ENCODE measurements around the gene SNRPA1. TPM values are rescaled to one million over a fixed set of nuclear protein-coding genes. Genes with fewer than 3 reads are reported as not detected.

Gene SNRPA1
- total and polyA plus RNA-seq, 2 of the 13 experiments (the other 11 are each of a cell fraction or from before 2014, with no cell fraction given), result 41.2 to 108 TPM

GRCh38 chr15:101303408-101303807 is 8.4 kb upstream of the SNRPA1 start:
- ChIA-PET CTCF (ENCODE audit: low intra/inter-chr PET ratio, low total read pairs) (no interaction called here), POLR2A (interaction anchor here (0.7 kb wide), 1 partner anchor 8 kb away, joined by 3 read pairs; the partner anchor contains the start of gene SNRPA1)
- Histone ChIP-seq H2AFZ (ENCODE audit: low read length) (no peak overlapping the region), H3K4me2 (ENCODE audit: low read depth, low read length) (no peak overlapping the region), H4K20me1 (ENCODE audit: insufficient read depth, low read length) (no peaks in the 10 kb centered on the region), H3K4me3 (replicated peaks in 1 of 3; ENCODE audit: insufficient read depth in 1 of 3, low read depth in 2 of 3, low read length in 3 of 3) (no peak overlapping the region), H3K27me3 (ENCODE audit: control insufficient read depth in 1 of 2, insufficient read depth in 2 of 2, low read length in 2 of 2) (no peaks in the 10 kb centered on the region), H3K9ac (ENCODE audit: insufficient read depth, low read depth, low read length) (no peak overlapping the region), H3K27ac (ENCODE audit: extremely low read length, insufficient read depth, low read length) (no peak overlapping the region), H3K36me3 (replicated peaks in 1 of 2; ENCODE audit: control insufficient read depth in 1 of 2, insufficient read depth in 2 of 2, low read length in 2 of 2) (peaks cover 1 to 7% of the 10 kb centered on the region in 2 experiments; a peak in 3 of 5 replicates), H3K9me3 (ENCODE audit: low read length) (no peaks in the 10 kb centered on the region), H3K79me2 (ENCODE audit: insufficient read depth, low read length) (no peaks in the 10 kb centered on the region), H3K4me1 (ENCODE audit: insufficient read depth, low read length) (0 out of 2 replicates have a peak, but pooled peaks cover 6% of the 10 kb centered on the region)
- FAIRE-seq (no peak), DNase-seq (ENCODE audit: low spot score) (no peak), ATAC-seq (no peak)
- TF ChIP-seq HOXA3 (CRISPR knock-in tag; IDR thresholded peaks at IDR 0.05) (no peak), RBM22 (optimal IDR thresholded peaks at IDR 0.05; ENCODE audit: low read length) (peak; percentile 75)
- 98% methylated on average over 2 of the region's 4 CpGs for WGBS (ENCODE audit: low lambda C conversion rate)
- in situ Hi-C loops (cut with HindIII; ENCODE audit: extremely low pct_ligation_motif_present, low pct_unique_long_range_greater_than_20kb), result no loop called here
- BruUV-seq (replicated peaks), result no TSS peak
- intact Hi-C loops (cut with micrococcal nuclease; ENCODE audit: unreplicated experiment), result no loop called here

- Histone ChIP-seq H3K36me3 (replicated peaks in 1 of 2; ENCODE audit: control insufficient read depth in 1 of 2, insufficient read depth in 2 of 2, low read length in 2 of 2) (peaks cover 0 to 2% of the 10 kb centered on the region in 2 experiments; a peak in 1 of 5 replicates), H3K4me2 (ENCODE audit: low read depth, low read length) (peak overlapping the region; percentile 89), H2AFZ (ENCODE audit: low read length) (no peak overlapping the region), H3K4me1 (ENCODE audit: insufficient read depth, low read length) (peaks cover 37% of the 10 kb centered on the region), H3K9me3 (ENCODE audit: low read length) (no peaks in the 10 kb centered on the region), H3K27ac (ENCODE audit: extremely low read length, insufficient read depth, low read length) (peak overlapping the region; percentile 85), H3K4me3 (replicated peaks in 1 of 3; ENCODE audit: insufficient read depth in 1 of 3, low read depth in 2 of 3, low read length in 3 of 3) (peak overlapping the region; percentile 66 to 90 (median 77)), H4K20me1 (ENCODE audit: insufficient read depth, low read length) (peaks cover 19% of the 10 kb centered on the region), H3K27me3 (ENCODE audit: control insufficient read depth in 1 of 2, insufficient read depth in 2 of 2, low read length in 2 of 2) (no peaks in the 10 kb centered on the region; a peak in 1 of 5 replicates), H3K79me2 (ENCODE audit: insufficient read depth, low read length) (peaks cover 44% of the 10 kb centered on the region), H3K9ac (ENCODE audit: insufficient read depth, low read depth, low read length) (peak overlapping the region; percentile 95)
- in situ Hi-C loops (cut with HindIII; ENCODE audit: extremely low pct_ligation_motif_present, low pct_unique_long_range_greater_than_20kb), result loop anchor here (10.0 kb wide), 1 partner anchor 198 kb away; no protein-coding TSS in a partner anchor
- POLR2A ChIA-PET, result interaction anchor here (1.7 to 2.0 kb wide), 2 partner anchors 8 to 20 kb away, joined by 3 to 5 read pairs; no protein-coding TSS in a partner anchor
- CTCF ChIA-PET (ENCODE audit: low intra/inter-chr PET ratio, low total read pairs), result no interaction called here
- no peak for DNase-seq (ENCODE audit: low spot score)
- 70% methylated on average over 9 of the region's 9 CpGs for WGBS (ENCODE audit: low lambda C conversion rate)
- no TSS peak for BruUV-seq (replicated peaks)
- ATAC-seq, result no peak
- no peak for FAIRE-seq
- intact Hi-C loops (cut with micrococcal nuclease; ENCODE audit: unreplicated experiment), result no loop called here
- TF ChIP-seq POLR2G (IDR thresholded peaks at IDR 0.05; ENCODE audit: low read depth, low read length) (0 out of 2 replicates have a peak, but pooled peaks have one; percentile 29), ZNF770 (CRISPR knock-in tag; IDR thresholded peaks at IDR 0.05) (peak; percentile 70; the same call in 1 of the 2 replicates), ZNF20 (CRISPR knock-in tag; IDR thresholded peaks at IDR 0.05) (no peak), ZNF18 (CRISPR knock-in tag; IDR thresholded peaks at IDR 0.05; ENCODE audit: insufficient replicate concordance) (no peak), YY1 (IDR thresholded peaks at IDR 0.05; ENCODE audit: insufficient read depth, insufficient replicate concordance, low read depth, low read length) (no peak)
These were observed 1.7 kb upstream of the SNRPA1 start for GRCh38 chr15:101296418-101297405.

Measured in HepG2 (cell line).